ENCODE results near the gene CDR2.
"Not testable (repeated sequence)": the region's sequence is repeated elsewhere in the genome, so short reads cannot be mapped to it uniquely, and the experiment has no call there.

CDR2 gene

GRCh38 chr16:22374311-22375116 lies at the start of gene CDR2:
Gene CDR2 (minus strand): TSS chr16:22374619. CDS start chr16:22374309, 310 bp downstream.
- Mint-ChIP-seq H3K27ac (peak within 1 kb of the TSS; percentile 94), H3K4me3 (peak within 1 kb of the TSS; percentile 97), H3K4me1 (ENCODE audit: low read depth) (peaks cover 47% of the 10 kb centered on the region), H3K36me3 (no peaks in the 10 kb centered on the region), H3K27me3 (no peaks in the 10 kb centered on the region), H3K9me3 (ENCODE audit: low read depth) (no peaks in the 10 kb centered on the region)

- Mint-ChIP-seq H3K27me3 (no peaks in the 10 kb centered on the region), H3K36me3 (peaks cover 15% of the 10 kb centered on the region), H3K4me1 (ENCODE audit: low read depth) (no peaks in the 10 kb centered on the region), H3K4me3 (no peak overlapping the region), H3K27ac (no peak overlapping the region), H3K9me3 (ENCODE audit: low read depth) (no peaks in the 10 kb centered on the region)
Measured at GRCh38 chr16:22423716-22424115, 49.3 kb upstream of the CDR2 start.

- Mint-ChIP-seq H3K4me1 (ENCODE audit: low read depth) (no peaks in the 10 kb centered on the region), H3K9me3 (ENCODE audit: low read depth) (no peaks in the 10 kb centered on the region), H3K4me3 (no peak overlapping the region), H3K27me3 (no peaks in the 10 kb centered on the region), H3K27ac (no peak overlapping the region), H3K36me3 (peaks cover 17% of the 10 kb centered on the region)
Measured at GRCh38 chr16:22421136-22421535, 46.7 kb upstream of the CDR2 start.

GRCh38 chr16:22420606-22421135 lies 46.3 kb upstream of the CDR2 start:
- Mint-ChIP-seq H3K9me3 (ENCODE audit: low read depth) (no peaks in the 10 kb centered on the region), H3K27me3 (no peaks in the 10 kb centered on the region), H3K27ac (no peak overlapping the region), H3K4me1 (ENCODE audit: low read depth) (no peaks in the 10 kb centered on the region), H3K4me3 (no peak overlapping the region), H3K36me3 (peaks cover 17% of the 10 kb centered on the region)

- no peaks in the 10 kb centered on the region for H3K27me3 Mint-ChIP-seq
- no peak overlapping the region for H3K27ac Mint-ChIP-seq
- H3K9me3 Mint-ChIP-seq (ENCODE audit: low read depth): no peaks in the 10 kb centered on the region
- H3K36me3 Mint-ChIP-seq: peaks cover 17% of the 10 kb centered on the region
- no peak overlapping the region for H3K4me3 Mint-ChIP-seq
- no peaks in the 10 kb centered on the region for H3K4me1 Mint-ChIP-seq (ENCODE audit: low read depth)
Measured at GRCh38 chr16:22419908-22420307, 45.5 kb upstream of the CDR2 start.

GRCh38 chr16:22418826-22419225 lies 44.4 kb upstream of the CDR2 start:
- Mint-ChIP-seq H3K4me1 (ENCODE audit: low read depth) (no peaks in the 10 kb centered on the region), H3K36me3 (peaks cover 12% of the 10 kb centered on the region), H3K4me3 (no peak overlapping the region), H3K27ac (no peak overlapping the region), H3K9me3 (ENCODE audit: low read depth) (no peaks in the 10 kb centered on the region), H3K27me3 (no peaks in the 10 kb centered on the region)

GRCh38 chr16:22417798-22418197 lies 43.4 kb upstream of the CDR2 start:
- H3K36me3 Mint-ChIP-seq; H3K4me3 Mint-ChIP-seq; H3K27ac Mint-ChIP-seq; H3K9me3 Mint-ChIP-seq (ENCODE audit: low read depth); H3K27me3 Mint-ChIP-seq; H3K4me1 Mint-ChIP-seq (ENCODE audit: low read depth): not testable (repeated sequence)

GRCh38 chr16:22417019-22417418 lies 42.6 kb upstream of the CDR2 start:
- H3K27ac Mint-ChIP-seq: no peak overlapping the region
- H3K4me3 Mint-ChIP-seq: no peak overlapping the region
- H3K27me3 Mint-ChIP-seq: no peaks in the 10 kb centered on the region
- peaks cover 9% of the 10 kb centered on the region for H3K36me3 Mint-ChIP-seq
- no peaks in the 10 kb centered on the region for H3K9me3 Mint-ChIP-seq (ENCODE audit: low read depth)
- no peaks in the 10 kb centered on the region for H3K4me1 Mint-ChIP-seq (ENCODE audit: low read depth)

GRCh38 chr16:22413819-22414218 lies 39.4 kb upstream of the CDR2 start:
- H3K36me3 Mint-ChIP-seq: peaks cover 10% of the 10 kb centered on the region
- peaks cover 7% of the 10 kb centered on the region for H3K9me3 Mint-ChIP-seq (ENCODE audit: low read depth)
- H3K4me3 Mint-ChIP-seq: no peak overlapping the region
- no peaks in the 10 kb centered on the region for H3K27me3 Mint-ChIP-seq
- no peaks in the 10 kb centered on the region for H3K4me1 Mint-ChIP-seq (ENCODE audit: low read depth)
- H3K27ac Mint-ChIP-seq: no peak overlapping the region

- Mint-ChIP-seq H3K27me3 (no peaks in the 10 kb centered on the region), H3K9me3 (ENCODE audit: low read depth) (peaks cover 7% of the 10 kb centered on the region), H3K4me1 (ENCODE audit: low read depth) (peaks cover 8% of the 10 kb centered on the region), H3K4me3 (no peak overlapping the region), H3K27ac (no peak overlapping the region), H3K36me3 (peaks cover 6% of the 10 kb centered on the region)
Measured at GRCh38 chr16:22407486-22407885, 33.1 kb upstream of the CDR2 start.

- peaks cover 9% of the 10 kb centered on the region for H3K36me3 Mint-ChIP-seq
- no peaks in the 10 kb centered on the region for H3K27me3 Mint-ChIP-seq
- peaks cover 8% of the 10 kb centered on the region for H3K4me1 Mint-ChIP-seq (ENCODE audit: low read depth)
- no peak overlapping the region for H3K4me3 Mint-ChIP-seq
- no peak overlapping the region for H3K27ac Mint-ChIP-seq
- no peaks in the 10 kb centered on the region for H3K9me3 Mint-ChIP-seq (ENCODE audit: low read depth)
Measured at GRCh38 chr16:22402191-22402590, 27.8 kb upstream of the CDR2 start.

- H3K4me1 Mint-ChIP-seq (ENCODE audit: low read depth): peaks cover 4% of the 10 kb centered on the region
- H3K9me3 Mint-ChIP-seq (ENCODE audit: low read depth): no peaks in the 10 kb centered on the region
- H3K27ac Mint-ChIP-seq: no peak overlapping the region
- H3K36me3 Mint-ChIP-seq: peaks cover 9% of the 10 kb centered on the region
- no peak overlapping the region for H3K4me3 Mint-ChIP-seq
- no peaks in the 10 kb centered on the region for H3K27me3 Mint-ChIP-seq
Measured at GRCh38 chr16:22400900-22401299, 26.5 kb upstream of the CDR2 start.

- no peak overlapping the region for H3K4me3 Mint-ChIP-seq
- H3K27me3 Mint-ChIP-seq: no peaks in the 10 kb centered on the region
- H3K36me3 Mint-ChIP-seq: peaks cover 9% of the 10 kb centered on the region
- no peaks in the 10 kb centered on the region for H3K4me1 Mint-ChIP-seq (ENCODE audit: low read depth)
- H3K27ac Mint-ChIP-seq: no peak overlapping the region
- H3K9me3 Mint-ChIP-seq (ENCODE audit: low read depth): no peaks in the 10 kb centered on the region
Measured at GRCh38 chr16:22397931-22398330, 23.5 kb upstream of the CDR2 start.

- no peaks in the 10 kb centered on the region for H3K27me3 Mint-ChIP-seq
- peaks cover 2% of the 10 kb centered on the region for H3K4me1 Mint-ChIP-seq (ENCODE audit: low read depth)
- no peaks in the 10 kb centered on the region for H3K9me3 Mint-ChIP-seq (ENCODE audit: low read depth)
- peaks cover 9% of the 10 kb centered on the region for H3K36me3 Mint-ChIP-seq
- no peak overlapping the region for H3K4me3 Mint-ChIP-seq
- no peak overlapping the region for H3K27ac Mint-ChIP-seq
Measured at GRCh38 chr16:22397464-22397863, 23.0 kb upstream of the CDR2 start.

GRCh38 chr16:22395960-22396359 lies 21.5 kb upstream of the CDR2 start:
- no peaks in the 10 kb centered on the region for H3K27me3 Mint-ChIP-seq
- H3K4me1 Mint-ChIP-seq (ENCODE audit: low read depth): peaks cover 2% of the 10 kb centered on the region
- H3K9me3 Mint-ChIP-seq (ENCODE audit: low read depth): no peaks in the 10 kb centered on the region
- H3K4me3 Mint-ChIP-seq: no peak overlapping the region
- no peak overlapping the region for H3K27ac Mint-ChIP-seq
- H3K36me3 Mint-ChIP-seq: peaks cover 9% of the 10 kb centered on the region

GRCh38 chr16:22394121-22394520 lies 19.7 kb upstream of the CDR2 start:
- peaks cover 2% of the 10 kb centered on the region for H3K4me1 Mint-ChIP-seq (ENCODE audit: low read depth)
- peaks cover 2% of the 10 kb centered on the region for H3K36me3 Mint-ChIP-seq
- H3K27ac Mint-ChIP-seq: no peak overlapping the region
- no peaks in the 10 kb centered on the region for H3K9me3 Mint-ChIP-seq (ENCODE audit: low read depth)
- no peak overlapping the region for H3K4me3 Mint-ChIP-seq
- no peaks in the 10 kb centered on the region for H3K27me3 Mint-ChIP-seq

Measured in activated naive CD8-positive, alpha-beta T cell (primary cell).